ENCODE results near the gene GPR158. TPM values are rescaled to one million over a fixed set of nuclear protein-coding genes. Genes with fewer than 3 reads are reported as not detected.
"Not testable (repeated sequence)": the region's sequence is repeated elsewhere in the genome, so short reads cannot be mapped to it uniquely, and the experiment has no call there.

Gene GPR158
- total and polyA plus RNA-seq, 4 donors = 0.42 TPM; not detected in 3

GRCh38 chr10:25338271-25338670, 163.5 kb downstream of the GPR158 start:
- 94 to 96% methylated on average over 12 of the region's 12 CpGs for WGBS, 2 donors
- Histone ChIP-seq H3K4me3 (ENCODE audit: low read length in 2 of 2) (no peak overlapping the region), H3K4me1 (ENCODE audit: control insufficient read depth in 1 of 2, insufficient read depth in 2 of 2, low read length in 2 of 2) (no peaks in the 10 kb centered on the region), H3K27me3 (ENCODE audit: control insufficient read depth in 1 of 2, insufficient read depth in 2 of 2, low read length in 1 of 2) (no peaks in the 10 kb centered on the region), H3K9me3 (ENCODE audit: control insufficient read depth, low read length) (no peaks in the 10 kb centered on the region), H3K36me3 (ENCODE audit: control insufficient read depth in 1 of 2, insufficient read depth in 2 of 2, low read length in 1 of 2) (no peaks in the 10 kb centered on the region), H3K27ac (ENCODE audit: low read depth in 1 of 2, low read length in 2 of 2) (no peak overlapping the region)
- ATAC-seq (ENCODE audit: low FRiP score) (no peak), DNase-seq (no peak)
- intact Hi-C loops (cut with DNase I) = no loop called here

GRCh38 chr10:25339966-25340365, 165.2 kb downstream of the GPR158 start:
- WGBS, 2 donors = 61 to 66% methylated on average over 1 of the region's 1 CpG

GRCh38 chr10:25349520-25349919, 174.7 kb downstream of the GPR158 start:
- 84 to 88% methylated on average over 3 of the region's 3 CpGs for WGBS, 2 donors
- intact Hi-C loops (cut with DNase I) = no loop called here
- H3K9me3 ChIP-seq (ENCODE audit: control insufficient read depth, low read length) = peaks cover 1% of the 10 kb centered on the region

More at GRCh38 chr10:25339966-25340365, 165.2 kb downstream of the GPR158 start:
- Histone ChIP-seq H3K9me3 (ENCODE audit: control insufficient read depth, low read length) (no peaks in the 10 kb centered on the region), H3K36me3 (ENCODE audit: control insufficient read depth in 1 of 2, insufficient read depth in 2 of 2, low read length in 1 of 2) (no peaks in the 10 kb centered on the region), H3K4me1 (ENCODE audit: control insufficient read depth in 1 of 2, insufficient read depth in 2 of 2, low read length in 2 of 2) (no peaks in the 10 kb centered on the region), H3K27ac (ENCODE audit: low read depth in 1 of 2, low read length in 2 of 2) (no peak overlapping the region), H3K4me3 (ENCODE audit: low read length in 2 of 2) (no peak overlapping the region), H3K27me3 (ENCODE audit: control insufficient read depth in 1 of 2, insufficient read depth in 2 of 2, low read length in 1 of 2) (no peaks in the 10 kb centered on the region)
- no peak for ATAC-seq (ENCODE audit: low FRiP score)
- intact Hi-C loops (cut with DNase I) = no loop called here
- DNase-seq = no peak

GRCh38 chr10:25356609-25357008, 181.8 kb downstream of the GPR158 start:
- intact Hi-C loops (cut with DNase I) = no loop called here
- Histone ChIP-seq H3K4me3 (ENCODE audit: low read length in 2 of 2) (no peak overlapping the region), H3K4me1 (ENCODE audit: control insufficient read depth in 1 of 2, insufficient read depth in 2 of 2, low read length in 2 of 2) (no peaks in the 10 kb centered on the region), H3K27ac (ENCODE audit: low read depth in 1 of 2, low read length in 2 of 2) (no peak overlapping the region), H3K27me3 (ENCODE audit: control insufficient read depth in 1 of 2, insufficient read depth in 2 of 2, low read length in 1 of 2) (no peaks in the 10 kb centered on the region), H3K9me3 (ENCODE audit: control insufficient read depth, low read length) (peaks cover 3% of the 10 kb centered on the region), H3K36me3 (ENCODE audit: control insufficient read depth in 1 of 2, insufficient read depth in 2 of 2, low read length in 1 of 2) (no peaks in the 10 kb centered on the region)
- ATAC-seq (ENCODE audit: low FRiP score) = no peak
- no peak for DNase-seq
- 84 to 91% methylated on average over 2 of the region's 2 CpGs for WGBS, 2 donors

More at GRCh38 chr10:25349520-25349919, 174.7 kb downstream of the GPR158 start:
- Histone ChIP-seq H3K36me3 (ENCODE audit: control insufficient read depth in 1 of 2, insufficient read depth in 2 of 2, low read length in 1 of 2) (no peaks in the 10 kb centered on the region), H3K4me3 (ENCODE audit: low read length in 2 of 2) (no peak overlapping the region), H3K27me3 (ENCODE audit: control insufficient read depth in 1 of 2, insufficient read depth in 2 of 2, low read length in 1 of 2) (no peaks in the 10 kb centered on the region), H3K27ac (ENCODE audit: low read depth in 1 of 2, low read length in 2 of 2) (no peak overlapping the region), H3K4me1 (ENCODE audit: control insufficient read depth in 1 of 2, insufficient read depth in 2 of 2, low read length in 2 of 2) (no peaks in the 10 kb centered on the region)
- ATAC-seq (ENCODE audit: low FRiP score) (no peak), DNase-seq (no peak)

- 69 to 70% methylated on average over 3 of the region's 3 CpGs for WGBS, 2 donors
- intact Hi-C loops (cut with DNase I) = no loop called here
- no peak overlapping the region for H3K4me3 ChIP-seq (ENCODE audit: low read length in 2 of 2)
- ATAC-seq (ENCODE audit: low FRiP score) = no peak
- no peak overlapping the region for H3K27ac ChIP-seq (ENCODE audit: low read depth in 1 of 2, low read length in 2 of 2)
- no peaks in the 10 kb centered on the region for H3K4me1 ChIP-seq (ENCODE audit: control insufficient read depth in 1 of 2, insufficient read depth in 2 of 2, low read length in 2 of 2)
- no peaks in the 10 kb centered on the region for H3K27me3 ChIP-seq (ENCODE audit: control insufficient read depth in 1 of 2, insufficient read depth in 2 of 2, low read length in 1 of 2)
- DNase-seq = no peak
- H3K36me3 ChIP-seq (ENCODE audit: control insufficient read depth in 1 of 2, insufficient read depth in 2 of 2, low read length in 1 of 2) = no peaks in the 10 kb centered on the region
- H3K9me3 ChIP-seq (ENCODE audit: control insufficient read depth, low read length) = peaks cover 3% of the 10 kb centered on the region
These were observed 182.5 kb downstream of the GPR158 start for GRCh38 chr10:25357269-25357668.

GRCh38 chr10:25382029-25382810, 207.4 kb downstream of the GPR158 start:
- H3K9me3 ChIP-seq (ENCODE audit: control insufficient read depth, low read length) = no peaks in the 10 kb centered on the region
- DNase-seq (no peak), ATAC-seq (ENCODE audit: low FRiP score) (no peak)
- intact Hi-C loops (cut with DNase I) = no loop called here
- no peaks in the 10 kb centered on the region for H3K27me3 ChIP-seq (ENCODE audit: control insufficient read depth in 1 of 2, insufficient read depth in 2 of 2, low read length in 1 of 2)
- H3K36me3 ChIP-seq (ENCODE audit: control insufficient read depth in 1 of 2, insufficient read depth in 2 of 2, low read length in 1 of 2) = no peaks in the 10 kb centered on the region
- WGBS, 2 donors = 21 to 24% methylated on average over 7 of the region's 7 CpGs
- H3K4me3 ChIP-seq (ENCODE audit: low read length in 2 of 2) = no peak overlapping the region
- H3K27ac ChIP-seq (ENCODE audit: low read depth in 1 of 2, low read length in 2 of 2) = no peak overlapping the region
- no peaks in the 10 kb centered on the region for H3K4me1 ChIP-seq (ENCODE audit: control insufficient read depth in 1 of 2, insufficient read depth in 2 of 2, low read length in 2 of 2)

- H3K4me1 ChIP-seq (ENCODE audit: control insufficient read depth in 1 of 2, insufficient read depth in 2 of 2, low read length in 2 of 2); H3K9me3 ChIP-seq (ENCODE audit: control insufficient read depth, low read length); H3K27me3 ChIP-seq (ENCODE audit: control insufficient read depth in 1 of 2, insufficient read depth in 2 of 2, low read length in 1 of 2); intact Hi-C loops (cut with DNase I); H3K36me3 ChIP-seq (ENCODE audit: control insufficient read depth in 1 of 2, insufficient read depth in 2 of 2, low read length in 1 of 2); H3K4me3 ChIP-seq (ENCODE audit: low read length in 2 of 2); DNase-seq; H3K27ac ChIP-seq (ENCODE audit: low read depth in 1 of 2, low read length in 2 of 2); ATAC-seq (ENCODE audit: low FRiP score): not testable (repeated sequence)
- WGBS, 2 donors = 60 to 76% methylated on average over 8 of the region's 8 CpGs
These were observed 208.1 kb downstream of the GPR158 start for GRCh38 chr10:25382901-25383300.

- H3K4me3 ChIP-seq (ENCODE audit: low read length in 2 of 2) = no peak overlapping the region
- H3K4me1 ChIP-seq (ENCODE audit: control insufficient read depth in 1 of 2, insufficient read depth in 2 of 2, low read length in 2 of 2) = no peaks in the 10 kb centered on the region
- H3K9me3 ChIP-seq (ENCODE audit: control insufficient read depth, low read length) = peaks cover under 1% of the 10 kb centered on the region
- no peak for ATAC-seq (ENCODE audit: low FRiP score)
- H3K36me3 ChIP-seq (ENCODE audit: control insufficient read depth in 1 of 2, insufficient read depth in 2 of 2, low read length in 1 of 2) = no peaks in the 10 kb centered on the region
- no peaks in the 10 kb centered on the region for H3K27me3 ChIP-seq (ENCODE audit: control insufficient read depth in 1 of 2, insufficient read depth in 2 of 2, low read length in 1 of 2)
- no peak overlapping the region for H3K27ac ChIP-seq (ENCODE audit: low read depth in 1 of 2, low read length in 2 of 2)
- intact Hi-C loops (cut with DNase I) = no loop called here
- no peak for DNase-seq
These were observed 208.9 kb downstream of the GPR158 start for GRCh38 chr10:25383686-25384085.

GRCh38 chr10:25384618-25385017, 209.8 kb downstream of the GPR158 start:
- intact Hi-C loops (cut with DNase I) = no loop called here
- no peak for DNase-seq
- 71 to 84% methylated on average over 3 of the region's 3 CpGs for WGBS, 2 donors
- Histone ChIP-seq H3K27me3 (ENCODE audit: control insufficient read depth in 1 of 2, insufficient read depth in 2 of 2, low read length in 1 of 2) (no peaks in the 10 kb centered on the region), H3K4me1 (ENCODE audit: control insufficient read depth in 1 of 2, insufficient read depth in 2 of 2, low read length in 2 of 2) (no peaks in the 10 kb centered on the region), H3K27ac (ENCODE audit: low read depth in 1 of 2, low read length in 2 of 2) (no peak overlapping the region), H3K9me3 (ENCODE audit: control insufficient read depth, low read length) (peaks cover 3% of the 10 kb centered on the region), H3K4me3 (ENCODE audit: low read length in 2 of 2) (no peak overlapping the region), H3K36me3 (ENCODE audit: control insufficient read depth in 1 of 2, insufficient read depth in 2 of 2, low read length in 1 of 2) (no peaks in the 10 kb centered on the region)
- ATAC-seq (ENCODE audit: low FRiP score) = no peak
